Coronary artery (tissue), 2 donors: ENCODE results near the gene FOXA3.

Source experiments
- DNase-seq: peaks from one replicate; pipeline ENCODE4 v3.0.0-alpha.2; 2017; ENCODE audit warnings: low spot score
- H3K27ac ChIP-seq, 2 donors: fragments of 200-600 bp; sonication (generic); one replicate each; pipeline ENCODE4 v1.5.1; 2016 to 2019
- H3K4me3 ChIP-seq: fragments of 200-600 bp; sonication (generic); 2 replicates; pipeline ENCODE4 v1.5.1; 2016; ENCODE audit warnings: mild to moderate bottlenecking, moderate library complexity
- TF ChIP-seq, protein P1 (sequence below): fragments of 200-600 bp; sonication (generic); IDR thresholded peaks from one replicate; pipeline ENCODE4 v1.5.1; 2019; ENCODE audit warnings: antibody characterized with exemption

The FOXA3 gene

GRCh38 chr19:45819769-45820168 lies 44.4 kb upstream of the FOXA3 start:
- Histone ChIP-seq H3K27ac (no peak overlapping the region), H3K4me3 (no peak overlapping the region)
- TF ChIP-seq, protein P1, sequence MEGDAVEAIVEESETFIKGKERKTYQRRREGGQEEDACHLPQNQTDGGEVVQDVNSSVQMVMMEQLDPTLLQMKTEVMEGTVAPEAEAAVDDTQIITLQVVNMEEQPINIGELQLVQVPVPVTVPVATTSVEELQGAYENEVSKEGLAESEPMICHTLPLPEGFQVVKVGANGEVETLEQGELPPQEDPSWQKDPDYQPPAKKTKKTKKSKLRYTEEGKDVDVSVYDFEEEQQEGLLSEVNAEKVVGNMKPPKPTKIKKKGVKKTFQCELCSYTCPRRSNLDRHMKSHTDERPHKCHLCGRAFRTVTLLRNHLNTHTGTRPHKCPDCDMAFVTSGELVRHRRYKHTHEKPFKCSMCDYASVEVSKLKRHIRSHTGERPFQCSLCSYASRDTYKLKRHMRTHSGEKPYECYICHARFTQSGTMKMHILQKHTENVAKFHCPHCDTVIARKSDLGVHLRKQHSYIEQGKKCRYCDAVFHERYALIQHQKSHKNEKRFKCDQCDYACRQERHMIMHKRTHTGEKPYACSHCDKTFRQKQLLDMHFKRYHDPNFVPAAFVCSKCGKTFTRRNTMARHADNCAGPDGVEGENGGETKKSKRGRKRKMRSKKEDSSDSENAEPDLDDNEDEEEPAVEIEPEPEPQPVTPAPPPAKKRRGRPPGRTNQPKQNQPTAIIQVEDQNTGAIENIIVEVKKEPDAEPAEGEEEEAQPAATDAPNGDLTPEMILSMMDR, result no peak
- no peak for DNase-seq

- no peak overlapping the region for H3K27ac ChIP-seq
- no peak overlapping the region for H3K4me3 ChIP-seq
- DNase-seq, result no peak
- TF ChIP-seq, protein P1, result no peak
Observed at GRCh38 chr19:45820413-45821102, 43.6 kb upstream of the FOXA3 start.

GRCh38 chr19:45821103-45821521 lies 43.0 kb upstream of the FOXA3 start:
- DNase-seq, result no peak
- no peak overlapping the region for H3K4me3 ChIP-seq
- TF ChIP-seq, protein P1, result no peak

DNA sequence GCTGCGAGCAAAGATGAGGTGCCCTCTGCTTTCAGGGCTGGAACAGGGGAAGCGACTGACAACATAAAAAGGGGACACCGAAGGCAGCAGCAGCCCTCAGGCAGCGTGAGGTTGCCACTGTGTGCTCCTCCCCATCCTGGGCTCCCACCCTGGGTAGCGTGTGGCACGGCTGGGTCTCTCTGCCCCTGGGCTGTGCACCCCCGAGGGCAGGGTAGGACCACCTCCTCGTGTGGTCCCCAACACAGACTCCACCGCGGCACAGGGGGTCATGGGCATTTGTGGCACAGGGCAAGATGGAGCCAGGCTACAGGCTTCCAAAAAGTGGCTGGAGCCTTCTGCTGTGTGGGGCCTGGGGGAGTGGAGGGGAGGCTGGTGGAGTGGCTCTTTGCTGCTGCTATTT lies 42.6 kb upstream of the FOXA3 start:
- H3K4me3 ChIP-seq, result no peak overlapping the region
- H3K27ac ChIP-seq, result no peak overlapping the region
- TF ChIP-seq, protein P1, result no peak
- no peak for DNase-seq

More at GRCh38 chr19:45821103-45821521, 43.0 kb upstream of the FOXA3 start:
- H3K27ac ChIP-seq, result no peak overlapping the region

DNA sequence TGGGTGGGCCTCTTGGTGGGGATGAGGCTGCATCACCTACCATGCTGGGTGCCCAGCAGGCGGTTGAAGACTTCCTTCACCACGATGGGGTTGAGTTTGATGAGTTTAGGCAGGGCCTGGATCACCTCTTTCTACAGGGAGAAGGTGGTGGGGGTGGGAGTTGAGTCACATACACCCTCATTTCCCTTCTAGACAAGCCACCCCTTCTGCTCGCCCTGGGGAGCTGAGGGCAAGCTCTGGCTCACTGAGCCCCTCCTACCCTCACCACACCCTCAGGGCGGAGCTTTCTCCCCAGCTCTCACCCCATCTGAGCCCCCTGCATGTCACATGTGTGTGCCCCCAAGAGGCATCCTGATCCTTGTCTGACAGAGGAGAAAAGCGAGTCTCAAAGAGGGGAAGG lies 41.4 kb upstream of the FOXA3 start:
- TF ChIP-seq, protein P1, result no peak
- Histone ChIP-seq H3K4me3 (no peak overlapping the region), H3K27ac (no peak overlapping the region)
- no peak for DNase-seq

DNA sequence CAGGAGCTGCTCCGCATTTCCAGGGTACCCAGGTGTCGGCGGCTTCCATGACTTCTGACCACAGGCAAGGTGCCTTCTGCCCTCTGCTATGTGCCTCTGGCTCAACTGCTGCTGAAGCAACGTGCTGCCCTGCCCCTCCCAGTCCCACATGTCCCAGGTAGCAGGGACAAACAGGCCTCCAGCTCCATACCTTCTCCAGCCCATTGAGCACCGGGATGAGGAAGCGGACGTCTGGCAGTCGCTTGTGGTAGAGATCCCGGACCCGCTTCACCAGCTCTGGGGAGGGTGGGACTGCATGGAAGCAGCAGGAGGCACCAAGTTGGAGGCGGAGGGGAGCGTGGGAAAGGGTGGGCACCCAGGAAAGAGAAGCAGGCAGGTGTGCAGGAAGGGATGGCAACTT lies 40.9 kb upstream of the FOXA3 start:
- TF ChIP-seq, protein P1, result no peak
- no peak overlapping the region for H3K27ac ChIP-seq
- DNase-seq, result no peak
- H3K4me3 ChIP-seq, result no peak overlapping the region

DNA sequence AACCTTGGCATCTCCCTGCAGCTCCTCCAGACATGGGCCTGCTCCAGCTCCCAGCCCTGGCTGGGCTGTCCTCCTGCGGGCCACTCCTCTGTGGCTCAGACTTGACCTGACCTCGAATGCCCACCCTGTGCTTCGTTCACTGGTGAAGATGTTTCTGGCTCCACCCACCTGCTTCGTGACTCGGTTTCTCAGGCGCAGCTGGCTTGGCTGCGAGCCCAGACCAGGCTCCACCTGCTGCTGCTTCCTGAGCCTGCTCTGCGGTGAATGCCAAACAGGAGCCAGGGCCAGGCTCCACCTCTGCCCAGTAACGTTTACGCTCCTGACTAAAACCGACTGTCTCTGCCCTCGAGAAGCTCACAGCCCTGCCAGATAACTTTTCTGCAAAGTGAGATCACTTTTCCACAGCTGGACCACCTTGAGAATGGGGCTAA lies 40.1 kb upstream of the FOXA3 start:
- DNase-seq, result no peak

More for the DNA sequence above, 40.1 kb upstream of the FOXA3 start:
- Histone ChIP-seq H3K4me3 (no peak overlapping the region), H3K27ac (no peak overlapping the region)
- TF ChIP-seq, protein P1, result no peak
